WI38 (cell line): ENCODE results near the gene ZNF341.

ENCODE experiments used
- H3K4me3 ChIP-seq: 2 replicates; pipeline ENCODE4 v1.5.1; 2011; ENCODE audit warnings: low read depth, mild to moderate bottlenecking, control low read depth, low read length
- CTCF ChIP-seq: IDR thresholded peaks from 2 replicates; pipeline ENCODE4 v1.5.1; 2012; ENCODE audit warnings: low read depth, mild to moderate bottlenecking, control low read depth, low read length

Gene ZNF341

DNA sequence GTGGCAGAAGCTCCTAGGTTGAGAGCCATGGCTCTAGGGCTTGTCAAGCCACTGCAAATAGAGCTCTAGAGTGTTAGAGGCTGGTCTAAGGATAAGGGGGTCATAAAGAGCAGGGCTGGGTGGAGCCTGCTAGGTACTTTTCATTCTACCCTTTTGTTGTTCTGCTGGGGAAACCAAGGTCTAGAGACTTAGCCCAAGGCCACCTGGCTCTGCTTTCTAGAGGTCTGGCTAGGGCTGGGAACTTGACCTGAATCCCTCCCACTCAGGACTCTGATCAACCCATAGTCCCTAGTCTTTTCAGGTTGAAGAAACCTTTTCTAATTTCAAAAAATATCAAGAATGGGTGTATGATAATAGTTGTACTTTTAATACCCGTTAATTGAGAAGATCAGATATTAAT, 93.1 kb downstream of the ZNF341 start:
- no peak for TF ChIP-seq CTCF
- H3K4me3 ChIP-seq: no peak overlapping the region

GRCh38 chr20:33825340-33826269, 93.8 kb downstream of the ZNF341 start:
- H3K4me3 ChIP-seq: no peak overlapping the region
- no peak for TF ChIP-seq CTCF

DNA sequence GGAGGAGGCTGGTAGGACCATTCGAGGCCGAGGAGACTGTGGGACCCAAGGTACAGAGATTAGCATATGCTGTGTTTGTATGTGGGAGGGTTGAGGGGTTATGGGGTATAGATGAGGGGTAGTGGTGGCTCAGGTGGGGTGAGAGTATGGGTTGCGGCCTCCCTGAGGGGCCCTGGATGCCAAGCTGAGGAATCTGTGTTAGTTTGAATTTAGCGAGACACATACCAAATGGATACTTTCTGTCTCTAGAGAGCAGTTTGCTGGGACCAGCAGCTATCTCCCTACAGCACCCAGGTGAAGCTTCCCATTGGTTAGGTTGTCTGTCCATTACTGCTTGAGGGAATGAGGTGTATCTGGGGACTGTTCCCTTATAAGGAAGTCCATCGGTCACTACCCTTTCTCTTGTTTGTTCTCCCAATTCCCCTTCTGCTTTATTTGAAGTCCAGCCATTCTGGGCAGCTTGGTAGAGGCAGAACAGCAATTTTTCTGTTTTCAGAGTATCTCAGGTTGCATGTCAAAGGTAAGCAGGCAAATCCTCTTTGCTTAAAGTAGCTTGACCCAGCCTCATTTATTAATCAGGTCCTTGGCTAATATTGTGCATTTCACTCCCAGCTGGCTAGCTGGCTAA, 94.6 kb downstream of the ZNF341 start:
- no peak for TF ChIP-seq CTCF
- H3K4me3 ChIP-seq: no peak overlapping the region

DNA sequence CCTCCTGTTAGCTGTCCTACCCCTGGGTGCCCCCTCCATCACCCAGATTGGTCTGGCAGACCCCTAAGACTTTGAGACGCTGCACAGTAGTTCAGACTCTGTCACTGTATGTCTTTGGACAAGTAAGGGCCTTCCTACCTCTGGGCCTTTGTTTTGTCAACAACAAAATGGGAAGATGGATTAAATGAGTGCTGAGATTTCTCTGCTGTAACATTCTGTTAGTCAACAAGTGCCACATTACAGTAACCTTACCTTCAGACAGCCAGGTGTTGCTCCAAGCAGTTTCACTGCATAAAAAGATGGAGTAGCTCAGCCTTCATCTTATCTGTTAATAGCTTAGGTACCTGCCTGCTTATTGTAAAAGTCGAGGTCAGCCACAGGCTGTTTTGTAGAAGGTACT, 95.3 kb downstream of the ZNF341 start:
- TF ChIP-seq CTCF: no peak
- no peak overlapping the region for H3K4me3 ChIP-seq

DNA sequence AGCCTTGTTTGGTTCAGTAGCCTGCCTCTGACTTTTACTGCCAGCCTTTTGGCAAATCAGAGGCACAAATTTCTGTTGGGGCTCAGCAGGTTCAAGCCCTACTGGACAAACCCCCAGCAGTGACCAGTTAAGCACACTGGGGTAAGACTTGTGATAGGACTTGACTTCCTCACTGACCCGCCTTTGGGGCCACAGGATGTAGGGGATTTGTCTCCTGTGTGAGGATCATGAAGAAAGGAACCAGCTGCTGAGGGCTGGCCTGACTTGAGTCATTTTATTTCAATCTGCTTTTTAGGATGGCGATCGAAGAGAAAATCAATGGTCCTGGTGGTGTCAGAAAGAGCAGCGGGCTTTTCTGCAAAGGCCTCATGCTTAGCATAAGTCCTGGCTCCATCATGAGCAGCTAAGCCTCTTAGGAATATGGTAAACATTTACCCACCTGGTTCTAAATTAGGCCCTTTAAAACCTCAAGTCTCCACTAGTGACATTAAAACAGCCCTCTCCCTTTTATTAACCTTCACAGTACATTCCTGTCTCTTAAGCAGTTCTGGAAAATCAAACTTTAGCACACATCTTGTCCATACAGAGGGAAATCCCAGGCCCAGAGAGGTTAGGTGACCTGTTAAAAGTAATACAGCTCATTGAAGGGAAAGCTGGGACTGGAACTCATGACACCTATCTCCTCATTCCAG, 96.0 kb downstream of the ZNF341 start:
- no peak for TF ChIP-seq CTCF

DNA sequence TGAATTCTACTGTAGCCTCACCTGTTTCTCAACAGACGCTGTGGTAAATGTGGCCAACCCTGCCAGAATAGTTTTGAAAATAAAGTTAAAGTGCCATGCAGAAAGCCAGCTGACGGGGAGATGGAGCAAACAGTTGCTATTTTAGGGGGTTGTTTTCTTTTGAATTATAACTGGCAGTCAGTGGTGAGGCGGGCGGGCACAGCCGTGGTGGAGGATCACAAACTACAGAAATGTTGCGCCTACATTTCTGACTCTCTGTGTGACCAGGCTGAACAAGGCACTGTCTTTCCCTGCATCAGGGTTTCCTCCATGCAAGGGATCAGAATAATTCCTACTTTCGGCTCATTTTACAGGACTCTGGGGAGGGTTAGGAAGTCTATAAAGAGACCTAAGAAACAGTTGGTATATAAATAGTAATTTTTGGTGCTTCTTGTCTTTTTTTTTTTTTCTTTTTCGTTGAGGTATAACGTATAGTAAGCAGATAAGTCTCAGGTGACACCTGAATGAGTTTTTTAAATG, 96.6 kb downstream of the ZNF341 start:
- no peak overlapping the region for H3K4me3 ChIP-seq
- no peak for TF ChIP-seq CTCF

More for the DNA sequence above, 96.0 kb downstream of the ZNF341 start:
- H3K4me3 ChIP-seq: no peak overlapping the region
